ENCODE measurements around the gene EIF3L.

The EIF3L gene

DNA sequence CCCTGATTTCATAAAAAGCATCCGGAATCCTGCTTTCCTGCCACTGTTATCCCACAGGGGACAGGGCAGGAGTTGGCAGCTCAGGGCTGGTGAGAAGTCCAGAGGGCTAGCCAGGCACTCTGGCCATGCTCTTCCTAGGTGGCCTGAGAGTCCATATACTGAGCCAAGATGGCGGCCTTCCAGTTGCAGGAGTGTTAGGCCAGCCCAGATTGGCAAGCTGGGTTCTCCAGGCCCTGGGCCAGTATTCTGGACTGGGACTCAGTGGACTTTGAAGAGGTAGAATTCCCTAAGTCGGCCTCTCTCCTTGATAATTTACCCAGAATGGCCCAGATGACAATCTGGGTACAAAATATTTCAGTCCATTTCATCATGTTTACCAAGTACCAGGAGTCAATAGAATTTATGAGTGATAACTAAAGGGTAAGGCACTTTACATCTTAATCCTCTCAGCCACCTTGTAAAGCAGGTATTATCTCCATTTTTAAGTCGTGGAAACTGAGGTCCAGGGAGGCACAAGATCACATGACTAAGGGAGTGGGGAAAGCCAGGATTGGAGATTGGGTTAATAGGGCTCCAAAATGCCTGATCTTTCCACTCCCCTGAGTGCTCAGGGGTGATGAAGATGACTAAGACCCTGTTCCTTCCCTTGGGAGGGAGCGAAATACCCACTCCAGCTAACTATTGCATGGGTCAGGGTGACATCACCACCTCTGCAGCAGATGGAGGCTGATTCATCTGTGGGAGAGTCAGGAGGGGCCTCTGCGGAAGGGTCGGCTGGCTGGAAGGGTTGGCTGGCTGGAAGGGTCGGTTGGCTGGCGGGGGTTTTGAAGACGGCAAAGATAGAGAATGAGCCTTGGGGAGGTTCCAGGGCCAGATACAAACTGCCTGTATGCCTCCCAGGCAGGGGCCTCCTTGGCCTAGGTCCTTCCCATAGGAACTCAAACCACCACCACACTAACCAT lies 55.6 kb downstream of the EIF3L start:
- TF ChIP-seq, protein P1, sequence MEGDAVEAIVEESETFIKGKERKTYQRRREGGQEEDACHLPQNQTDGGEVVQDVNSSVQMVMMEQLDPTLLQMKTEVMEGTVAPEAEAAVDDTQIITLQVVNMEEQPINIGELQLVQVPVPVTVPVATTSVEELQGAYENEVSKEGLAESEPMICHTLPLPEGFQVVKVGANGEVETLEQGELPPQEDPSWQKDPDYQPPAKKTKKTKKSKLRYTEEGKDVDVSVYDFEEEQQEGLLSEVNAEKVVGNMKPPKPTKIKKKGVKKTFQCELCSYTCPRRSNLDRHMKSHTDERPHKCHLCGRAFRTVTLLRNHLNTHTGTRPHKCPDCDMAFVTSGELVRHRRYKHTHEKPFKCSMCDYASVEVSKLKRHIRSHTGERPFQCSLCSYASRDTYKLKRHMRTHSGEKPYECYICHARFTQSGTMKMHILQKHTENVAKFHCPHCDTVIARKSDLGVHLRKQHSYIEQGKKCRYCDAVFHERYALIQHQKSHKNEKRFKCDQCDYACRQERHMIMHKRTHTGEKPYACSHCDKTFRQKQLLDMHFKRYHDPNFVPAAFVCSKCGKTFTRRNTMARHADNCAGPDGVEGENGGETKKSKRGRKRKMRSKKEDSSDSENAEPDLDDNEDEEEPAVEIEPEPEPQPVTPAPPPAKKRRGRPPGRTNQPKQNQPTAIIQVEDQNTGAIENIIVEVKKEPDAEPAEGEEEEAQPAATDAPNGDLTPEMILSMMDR (IDR thresholded peaks at IDR 0.05; ENCODE audit: low read depth, low read length), result no peak
- no peaks in the 10 kb centered on the region for H3K36me3 ChIP-seq
- H3K4me3 ChIP-seq (ENCODE audit: low read depth, low read length), result no peak overlapping the region
- no peaks in the 10 kb centered on the region for H3K9me3 ChIP-seq
- peak; percentile 80 for DNase-seq
- H3K27me3 ChIP-seq, result no peaks in the 10 kb centered on the region
- peaks cover 5% of the 10 kb centered on the region for H3K4me1 ChIP-seq

- peak; percentile 84 for DNase-seq
- peak within 1 kb of the TSS; percentile 63 for H3K4me3 ChIP-seq (ENCODE audit: low read depth, low read length)
- no peaks in the 10 kb centered on the region for H3K9me3 ChIP-seq
- H3K36me3 ChIP-seq, result no peaks in the 10 kb centered on the region
- no peaks in the 10 kb centered on the region for H3K27me3 ChIP-seq
- TF ChIP-seq, protein P1 (IDR thresholded peaks at IDR 0.05; ENCODE audit: low read depth, low read length), result no peak
- peaks cover 5% of the 10 kb centered on the region for H3K4me1 ChIP-seq
Measured at GRCh38 chr22:37905534-37906363, 56.5 kb downstream of the EIF3L start, which contains the start of gene MICALL1. TSS of gene MICALL1 (plus strand) at chr22:37906297. CDS start at chr22:37906423, 126 bp downstream.

GRCh38 chr22:37906364-37907008 lies 57.3 kb downstream of the EIF3L start:
- Histone ChIP-seq H3K27me3 (no peaks in the 10 kb centered on the region), H3K9me3 (no peaks in the 10 kb centered on the region), H3K4me1 (peaks cover 5% of the 10 kb centered on the region), H3K4me3 (ENCODE audit: low read depth, low read length) (peak overlapping the region; percentile 63), H3K36me3 (no peaks in the 10 kb centered on the region)
- TF ChIP-seq, protein P1 (IDR thresholded peaks at IDR 0.05; ENCODE audit: low read depth, low read length), result no peak
- DNase-seq, result no peak

DNA sequence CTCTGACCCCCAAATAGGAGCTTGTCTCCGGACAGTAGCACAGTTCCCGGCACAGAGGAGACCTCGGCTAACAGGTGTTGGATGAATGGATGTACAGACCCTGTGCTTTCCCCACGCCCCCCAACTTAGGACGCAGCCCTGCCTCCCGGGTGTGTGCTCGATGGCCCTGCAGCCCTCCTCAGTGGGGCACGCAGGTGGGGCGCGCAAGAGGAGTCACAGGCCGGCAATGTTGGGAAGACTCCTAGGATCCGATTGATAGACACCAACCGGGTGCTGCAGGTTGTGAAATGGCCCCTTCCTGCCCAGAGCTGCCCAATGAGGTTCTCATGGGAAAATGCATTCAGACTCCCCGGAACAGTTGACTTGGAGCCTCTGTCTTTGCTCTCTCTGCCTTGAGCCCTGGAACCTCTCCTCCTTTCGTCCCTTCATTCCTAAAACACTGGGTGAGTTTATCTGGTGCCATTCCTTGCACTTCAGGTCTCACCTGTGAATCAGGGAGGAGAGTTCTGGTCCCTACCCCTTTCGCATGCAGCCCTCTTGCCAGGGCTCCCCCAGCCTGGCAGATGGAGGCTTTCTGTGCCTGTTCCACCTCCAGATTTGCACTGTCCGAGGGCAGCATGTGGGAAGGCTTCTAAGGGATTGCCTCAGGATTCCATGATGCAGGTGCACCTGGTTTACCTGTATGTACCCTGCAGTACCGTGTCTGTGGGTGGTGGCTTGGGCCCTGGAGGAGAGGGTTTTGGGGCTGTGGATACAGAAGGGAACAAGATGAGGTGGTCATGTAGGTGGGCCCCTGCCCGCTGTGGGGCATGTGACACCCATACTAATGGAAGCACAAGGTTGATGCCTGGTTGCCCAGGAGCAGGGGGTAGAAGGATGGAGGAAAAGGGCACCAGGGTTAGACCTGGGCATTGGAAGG lies 58.1 kb downstream of the EIF3L start:
- no peak for DNase-seq
- H3K4me3 ChIP-seq (ENCODE audit: low read depth, low read length), result peak overlapping the region; percentile 63
- no peaks in the 10 kb centered on the region for H3K36me3 ChIP-seq
- no peaks in the 10 kb centered on the region for H3K27me3 ChIP-seq
- H3K4me1 ChIP-seq, result peaks cover 5% of the 10 kb centered on the region
- TF ChIP-seq, protein P1 (IDR thresholded peaks at IDR 0.05; ENCODE audit: low read depth, low read length), result no peak
- no peaks in the 10 kb centered on the region for H3K9me3 ChIP-seq

- Histone ChIP-seq H3K36me3 (no peaks in the 10 kb centered on the region), H3K4me3 (ENCODE audit: low read depth, low read length) (no peak overlapping the region), H3K9me3 (no peaks in the 10 kb centered on the region), H3K27me3 (no peaks in the 10 kb centered on the region), H3K4me1 (peaks cover 5% of the 10 kb centered on the region)
- no peak for DNase-seq
- TF ChIP-seq, protein P1 (IDR thresholded peaks at IDR 0.05; ENCODE audit: low read depth, low read length), result no peak
Measured at GRCh38 chr22:37909766-37910165, 60.5 kb downstream of the EIF3L start.
